ENCODE measurements around the gene OR8J3.
"Not testable (repeated sequence)": the region's sequence is repeated elsewhere in the genome, so short reads cannot be mapped to it uniquely, and the experiment has no call there.

Gene OR8J3

GRCh38 chr11:56140151-56140661, at the start of gene OR8J3:
Gene OR8J3 (minus strand): TSS chr11:56140201. CDS start chr11:56137718, 2,483 bp downstream.
- DNase-seq (ENCODE audit: low spot score) = no peak

- no peak for DNase-seq (ENCODE audit: low spot score)
Observed at GRCh38 chr11:56188602-56189001, 48.6 kb upstream of the OR8J3 start.

- no peak for DNase-seq (ENCODE audit: low spot score)
Observed at GRCh38 chr11:56183459-56183858, 43.5 kb upstream of the OR8J3 start.

GRCh38 chr11:56176318-56176717, 36.3 kb upstream of the OR8J3 start, which contains the start of gene OR5J2:
Gene OR5J2 (plus strand): TSS chr11:56176618. CDS start chr11:56176618, 0 bp downstream.
- no peak for DNase-seq (ENCODE audit: low spot score)

- DNase-seq (ENCODE audit: low spot score) = no peak
Observed at GRCh38 chr11:56172256-56172830, 32.3 kb upstream of the OR8J3 start.

- DNase-seq (ENCODE audit: low spot score) = no peak
Observed at GRCh38 chr11:56163804-56164203, 23.8 kb upstream of the OR8J3 start.

- DNase-seq (ENCODE audit: low spot score) = no peak
Observed at GRCh38 chr11:56160217-56160616, 20.2 kb upstream of the OR8J3 start, which contains the start of gene OR8K5. Gene OR8K5 (minus strand): TSS chr11:56160317. CDS start chr11:56160317, 0 bp downstream.

GRCh38 chr11:56152333-56152732, 12.3 kb upstream of the OR8J3 start:
- DNase-seq (ENCODE audit: low spot score) = no peak

- DNase-seq (ENCODE audit: low spot score) = no peak
Observed at GRCh38 chr11:56151376-56151775, 11.4 kb upstream of the OR8J3 start.

- not testable (repeated sequence) for DNase-seq (ENCODE audit: low spot score)
Observed at GRCh38 chr11:56143681-56144080, 3.7 kb upstream of the OR8J3 start.

GRCh38 chr11:56122073-56122472, 17.9 kb downstream of the OR8J3 start, which contains the start of gene OR8H3:
Gene OR8H3 (plus strand): TSS chr11:56122373. CDS start chr11:56122373, 0 bp downstream.
- DNase-seq (ENCODE audit: low spot score) = no peak

- no peak for DNase-seq (ENCODE audit: low spot score)
Observed at GRCh38 chr11:56103210-56103737, 36.7 kb downstream of the OR8J3 start, which contains the start of gene OR8H2. Gene OR8H2 (plus strand): TSS chr11:56103687. CDS start chr11:56105043, 1,356 bp downstream.

- DNase-seq (ENCODE audit: low spot score) = no peak
Observed at GRCh38 chr11:56093008-56093407, 47.0 kb downstream of the OR8J3 start, which contains the start of gene OR8I2. Gene OR8I2 (plus strand): TSS chr11:56093308. CDS start chr11:56093308, 0 bp downstream.

- no peak for DNase-seq (ENCODE audit: low spot score)
Observed at GRCh38 chr11:56089697-56090096, 50.3 kb downstream of the OR8J3 start.

Data from ecto neural progenitor cell (in vitro differentiated cells).